Panc1 (cell line): ENCODE measurements around the gene DSCAML1. TPM values are rescaled to one million over a fixed set of nuclear protein-coding genes. Genes with fewer than 3 reads are reported as not detected.

Experiments
- ATAC-seq: fragments of 200-7000 bp; cut with Tn5 transposase; 2 replicates; pipeline ENCODE4 v1.9.1; 2020; ENCODE audit warnings: mild to moderate bottlenecking, moderate library complexity
- BruUV-seq: library from RNA; stranded (reverse); fragments of 400-500 nt; replicated peaks from 2 replicates; lab custom pipeline; 2021; lab: Mats Ljungman, UMichigan
- CTCF ChIA-PET: fragments of 300-600 bp; sonication (Branson Sonifier 250); formaldehyde crosslinking; loops from one replicate; lab custom pipeline; 2022; ENCODE audit warnings: antibody characterized with exemption; lab: Charles Lee
- POLR2A ChIA-PET: fragments of 300-600 bp; sonication (Branson Sonifier 250); formaldehyde crosslinking; loops from one replicate; lab custom pipeline; 2022; ENCODE audit warnings: antibody characterized with exemption; lab: Charles Lee
- DNase-seq: peaks from one replicate; pipeline ENCODE4 v3.0.0-alpha.2; 2010; ENCODE audit warnings: low read depth, low spot score
- H3K27ac ChIP-seq: 2 replicates; pipeline ENCODE4 v1.5.1; 2011; ENCODE audit warnings: mild to moderate bottlenecking, low read length, inconsistent platforms
- H3K27me3 ChIP-seq: fragments of 200-500 bp; sonication (Bioruptor generic); 2 replicates; pipeline ENCODE4 v1.6.0; 2014; ENCODE audit warnings: low read length, inconsistent platforms; ENCODE audit not compliant: control insufficient read depth, insufficient read depth
- H3K36me3 ChIP-seq: fragments of 200-500 bp; sonication (Bioruptor generic); 2 replicates; pipeline ENCODE4 v1.5.1; 2014; ENCODE audit warnings: inconsistent platforms, mild to moderate bottlenecking, low read length, moderate library complexity; ENCODE audit not compliant: control insufficient read depth, insufficient read depth
- H3K4me1 ChIP-seq: 2 replicates; pipeline ENCODE4 v1.5.1; 2011; ENCODE audit warnings: inconsistent platforms, mild to moderate bottlenecking, low read length, moderate library complexity; ENCODE audit not compliant: control insufficient read depth, insufficient read depth
- H3K4me3 ChIP-seq, 2 experiments: 2 replicates each; pipeline ENCODE4 v1.5.1; 2011 to 2012; ENCODE audit warnings: low read depth in 2 of 2, low read length in 2 of 2, mild to moderate bottlenecking in 2 of 2, inconsistent platforms in 1 of 2, moderate library complexity in 1 of 2
- H3K9me3 ChIP-seq: fragments of 200-500 bp; sonication (Bioruptor generic); 2 replicates; pipeline ENCODE4 v1.5.1; 2014; ENCODE audit warnings: low read depth, mild to moderate bottlenecking, inconsistent platforms, low read length, moderate library complexity; ENCODE audit not compliant: control insufficient read depth, insufficient read depth
- POLR2AphosphoS5 ChIP-seq: IDR thresholded peaks from 2 replicates; pipeline ENCODE4 v1.6.1; 2012; ENCODE audit warnings: mild to moderate bottlenecking, low read depth, low read length, moderate library complexity
- SIN3A ChIP-seq: IDR thresholded peaks from 2 replicates; pipeline ENCODE4 v1.6.1; 2012; ENCODE audit warnings: low read depth, mild to moderate bottlenecking, low read length, moderate library complexity, borderline replicate concordance; ENCODE audit not compliant: insufficient read depth
- TCF7L2 ChIP-seq: IDR thresholded peaks from 2 replicates; pipeline ENCODE4 v1.6.1; 2011; ENCODE audit warnings: mild to moderate bottlenecking, low read depth, low read length, inconsistent platforms
- in situ Hi-C: cut with HindIII; loops from 2 replicates; pipeline ENCODE4 v1.10.0; 2016; ENCODE audit warnings: low sequenced_read_pairs, low pct_unique_long_range_greater_than_20kb
- intact Hi-C: fragments of 100-400 bp; cut with micrococcal nuclease; formaldehyde crosslinking; loops from one replicate; pipeline ENCODE4 v1.10.0; 2022; ENCODE audit not compliant: unreplicated experiment
- total RNA-seq: library from RNA; stranded (reverse); gene quantifications from one replicate; pipeline ENCODE4 v1.2.1, GENCODE V29; 2021; ENCODE audit not compliant: unreplicated experiment
- TF ChIP-seq, protein P1 (sequence below): fragments of 450-650 bp; IDR thresholded peaks from 2 replicates; pipeline ENCODE4 v1.5.1; 2017; ENCODE audit warnings: mild to moderate bottlenecking
- TF ChIP-seq, protein P2 (sequence below), 2 experiments: IDR thresholded peaks; 2 replicates each; pipeline ENCODE4 v1.6.1; 2011 to 2012; ENCODE audit warnings: low read depth in 2 of 2, control low read depth in 1 of 2, low read length in 1 of 2, mild to moderate bottlenecking in 1 of 2, moderate library complexity in 1 of 2; ENCODE audit not compliant: insufficient read depth in 1 of 2

DSCAML1 gene
- total RNA-seq, 1 experiment from 2014 or later, result 1.6 TPM

DNA sequence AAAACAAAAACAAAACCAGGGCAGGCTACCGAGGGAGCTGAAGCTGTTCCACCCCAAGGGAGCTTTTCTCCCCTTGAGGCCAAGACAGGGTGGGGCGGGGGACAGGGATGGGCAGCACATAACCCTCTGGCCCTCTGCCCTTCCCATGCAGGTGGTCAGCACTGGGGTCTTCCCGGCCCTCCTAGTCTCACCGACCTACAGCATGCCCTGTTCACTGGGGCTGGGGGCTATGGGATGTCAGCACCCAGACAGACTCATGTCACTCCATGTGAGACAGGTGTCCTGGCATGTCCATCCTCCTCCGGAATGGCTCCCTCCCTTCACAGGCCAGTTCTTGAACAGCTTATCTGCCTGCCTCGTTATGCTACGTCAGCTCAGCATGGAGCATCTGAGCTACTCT, 51.7 kb downstream of the DSCAML1 start:
- in situ Hi-C loops, result no loop called here
- CTCF ChIA-PET, result no interaction called here

DNA sequence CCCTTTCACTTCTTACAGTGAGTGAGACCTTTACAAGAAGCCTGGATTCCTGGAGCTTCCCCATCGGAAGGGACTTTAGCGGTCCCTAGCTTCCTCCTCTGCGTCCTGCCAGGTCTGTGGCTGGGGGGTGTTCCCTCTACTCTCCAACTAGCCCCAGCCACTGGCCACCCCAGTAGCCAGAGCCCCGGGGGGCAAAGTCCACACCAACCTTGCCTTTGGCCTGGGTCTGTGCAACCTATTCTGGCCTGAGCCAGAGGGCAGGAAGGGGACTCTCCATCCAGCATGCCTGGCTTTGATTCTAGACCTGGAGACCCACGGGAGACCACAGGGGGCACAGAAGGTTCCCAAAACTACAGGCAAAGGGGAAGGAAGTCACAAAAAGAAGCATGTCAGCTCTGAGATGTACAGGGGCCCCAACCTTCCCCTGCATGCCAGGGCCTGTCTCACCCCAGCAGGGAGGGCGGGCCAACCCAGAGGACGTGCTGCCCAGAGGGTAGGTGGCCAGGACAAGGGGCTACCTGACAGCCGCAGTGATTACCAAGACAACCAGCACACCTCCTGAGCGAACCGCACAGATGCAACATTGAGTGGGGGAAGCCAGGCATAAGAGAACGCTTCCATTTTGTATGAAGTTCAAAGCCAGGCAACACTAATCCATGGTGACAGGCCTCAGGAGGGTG, 52.4 kb downstream of the DSCAML1 start:
- Histone ChIP-seq H3K9me3 (no peaks in the 10 kb centered on the region), H3K4me1 (no peaks in the 10 kb centered on the region), H3K4me3 (no peak overlapping the region), H3K27me3 (no peaks in the 10 kb centered on the region), H3K27ac (no peak overlapping the region), H3K36me3 (no peaks in the 10 kb centered on the region)
- no peak for ATAC-seq
- intact Hi-C loops (no loop called here), in situ Hi-C loops (no loop called here)
- ChIA-PET POLR2A (no interaction called here), CTCF (no interaction called here)
- TF ChIP-seq POLR2AphosphoS5 (no peak), TCF7L2 (no peak), SIN3A (no peak)
- TF ChIP-seq, protein P1, sequence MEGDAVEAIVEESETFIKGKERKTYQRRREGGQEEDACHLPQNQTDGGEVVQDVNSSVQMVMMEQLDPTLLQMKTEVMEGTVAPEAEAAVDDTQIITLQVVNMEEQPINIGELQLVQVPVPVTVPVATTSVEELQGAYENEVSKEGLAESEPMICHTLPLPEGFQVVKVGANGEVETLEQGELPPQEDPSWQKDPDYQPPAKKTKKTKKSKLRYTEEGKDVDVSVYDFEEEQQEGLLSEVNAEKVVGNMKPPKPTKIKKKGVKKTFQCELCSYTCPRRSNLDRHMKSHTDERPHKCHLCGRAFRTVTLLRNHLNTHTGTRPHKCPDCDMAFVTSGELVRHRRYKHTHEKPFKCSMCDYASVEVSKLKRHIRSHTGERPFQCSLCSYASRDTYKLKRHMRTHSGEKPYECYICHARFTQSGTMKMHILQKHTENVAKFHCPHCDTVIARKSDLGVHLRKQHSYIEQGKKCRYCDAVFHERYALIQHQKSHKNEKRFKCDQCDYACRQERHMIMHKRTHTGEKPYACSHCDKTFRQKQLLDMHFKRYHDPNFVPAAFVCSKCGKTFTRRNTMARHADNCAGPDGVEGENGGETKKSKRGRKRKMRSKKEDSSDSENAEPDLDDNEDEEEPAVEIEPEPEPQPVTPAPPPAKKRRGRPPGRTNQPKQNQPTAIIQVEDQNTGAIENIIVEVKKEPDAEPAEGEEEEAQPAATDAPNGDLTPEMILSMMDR, result no peak
- TF ChIP-seq, protein P2, sequence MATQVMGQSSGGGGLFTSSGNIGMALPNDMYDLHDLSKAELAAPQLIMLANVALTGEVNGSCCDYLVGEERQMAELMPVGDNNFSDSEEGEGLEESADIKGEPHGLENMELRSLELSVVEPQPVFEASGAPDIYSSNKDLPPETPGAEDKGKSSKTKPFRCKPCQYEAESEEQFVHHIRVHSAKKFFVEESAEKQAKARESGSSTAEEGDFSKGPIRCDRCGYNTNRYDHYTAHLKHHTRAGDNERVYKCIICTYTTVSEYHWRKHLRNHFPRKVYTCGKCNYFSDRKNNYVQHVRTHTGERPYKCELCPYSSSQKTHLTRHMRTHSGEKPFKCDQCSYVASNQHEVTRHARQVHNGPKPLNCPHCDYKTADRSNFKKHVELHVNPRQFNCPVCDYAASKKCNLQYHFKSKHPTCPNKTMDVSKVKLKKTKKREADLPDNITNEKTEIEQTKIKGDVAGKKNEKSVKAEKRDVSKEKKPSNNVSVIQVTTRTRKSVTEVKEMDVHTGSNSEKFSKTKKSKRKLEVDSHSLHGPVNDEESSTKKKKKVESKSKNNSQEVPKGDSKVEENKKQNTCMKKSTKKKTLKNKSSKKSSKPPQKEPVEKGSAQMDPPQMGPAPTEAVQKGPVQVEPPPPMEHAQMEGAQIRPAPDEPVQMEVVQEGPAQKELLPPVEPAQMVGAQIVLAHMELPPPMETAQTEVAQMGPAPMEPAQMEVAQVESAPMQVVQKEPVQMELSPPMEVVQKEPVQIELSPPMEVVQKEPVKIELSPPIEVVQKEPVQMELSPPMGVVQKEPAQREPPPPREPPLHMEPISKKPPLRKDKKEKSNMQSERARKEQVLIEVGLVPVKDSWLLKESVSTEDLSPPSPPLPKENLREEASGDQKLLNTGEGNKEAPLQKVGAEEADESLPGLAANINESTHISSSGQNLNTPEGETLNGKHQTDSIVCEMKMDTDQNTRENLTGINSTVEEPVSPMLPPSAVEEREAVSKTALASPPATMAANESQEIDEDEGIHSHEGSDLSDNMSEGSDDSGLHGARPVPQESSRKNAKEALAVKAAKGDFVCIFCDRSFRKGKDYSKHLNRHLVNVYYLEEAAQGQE (IDR thresholded peaks at IDR 0.05; ENCODE audit: insufficient read depth in 1 of 2, low read depth in 2 of 2, low read length in 1 of 2), result no peak
- BruUV-seq, result no TSS peak
- no peak for DNase-seq

More for the DNA sequence above, 51.7 kb downstream of the DSCAML1 start:
- H3K27me3 ChIP-seq, result no peaks in the 10 kb centered on the region
- intact Hi-C loops, result no loop called here
- TF ChIP-seq SIN3A (no peak), TCF7L2 (no peak), POLR2AphosphoS5 (no peak)
- TF ChIP-seq, protein P2 (IDR thresholded peaks at IDR 0.05; ENCODE audit: insufficient read depth in 1 of 2, low read depth in 2 of 2, low read length in 1 of 2), result no peak
- TF ChIP-seq, protein P1, result no peak
- no peaks in the 10 kb centered on the region for H3K4me1 ChIP-seq
- no TSS peak for BruUV-seq
- H3K27ac ChIP-seq, result no peak overlapping the region
- no peaks in the 10 kb centered on the region for H3K36me3 ChIP-seq
- POLR2A ChIA-PET, result no interaction called here
- no peak overlapping the region for H3K4me3 ChIP-seq
- ATAC-seq (no peak), DNase-seq (no peak)
- no peaks in the 10 kb centered on the region for H3K9me3 ChIP-seq
